ENCODE data around the gene MT1E. TPM values are rescaled to one million over a fixed set of nuclear protein-coding genes. Genes with fewer than 3 reads are reported as not detected.
A peak's percentile ranks its signal among the peaks of the same experiment; 100 is the strongest.

Gene MT1E
- 10 to 100 TPM in 6 of 7 donors, 1 to 10 TPM in 1; 2.5 to 49.6 (median 19.7) TPM for total RNA-seq
- polyA plus RNA-seq: 10 to 100 TPM; 21.0 to 34.0 (median 33.0) TPM
- long read RNA-seq, donor 1, transcript MT1E-201 (3 exons, 704 nt): major isoform, 5 of 5 reads
- long read RNA-seq, donor 1, partial matches to known transcripts: 0 of 5 reads
- long read RNA-seq, donor 1, other reads (novel, unspliced or antisense): 0 of 5 reads
- long read RNA-seq, donor 2, transcript MT1E-201 (3 exons, 704 nt): major isoform, 45 of 47 reads
- long read RNA-seq, donor 2, partial matches to known transcripts: 0 of 47 reads
- long read RNA-seq, donor 2, other reads (novel, unspliced or antisense): 0 of 47 reads

GRCh38 chr16:56625140-56625942 lies at the start of gene MT1E:
Gene MT1E (plus strand): TSS chr16:56625781. CDS start chr16:56625852, 71 bp downstream.
- Histone ChIP-seq H3K27me3 (replicated peaks in 1 of 7) (peaks cover 0 to 33% (median 18%) of the 10 kb centered on the region in 7 donors), H3K36me3 (no peaks in the 10 kb centered on the region), H3K27ac (peak within 1 kb of the TSS; percentile 42 to 84 (median 79)), H3K4me1 (peaks cover 0 to 39% (median 21%) of the 10 kb centered on the region in 6 donors), H3K4me3 (peak within 1 kb of the TSS; percentile 44 to 75 (median 48)), H3K9me3 (no peaks in the 10 kb centered on the region)
- intact Hi-C loops (cut with DNase I; ENCODE audit: low total_unique reads): no loop called here
- DNase-seq: no peak
- WGBS, 5 donors: 2 to 5% (median 4%) methylated on average over 33 to 62 of the region's 62 CpGs
- TF ChIP-seq POLR2AphosphoS5 (IDR thresholded peaks at IDR 0.05) (peak; percentile 77 to 84 (median 84)), CTCF (IDR thresholded peaks at IDR 0.05 in 8 of 11, conservative IDR thresholded peaks at IDR 0.05 in 3 of 11) (no peak), POLR2A (IDR thresholded peaks at IDR 0.05) (peak in 2 of 3 donors; percentile 5 to 38)

DNA sequence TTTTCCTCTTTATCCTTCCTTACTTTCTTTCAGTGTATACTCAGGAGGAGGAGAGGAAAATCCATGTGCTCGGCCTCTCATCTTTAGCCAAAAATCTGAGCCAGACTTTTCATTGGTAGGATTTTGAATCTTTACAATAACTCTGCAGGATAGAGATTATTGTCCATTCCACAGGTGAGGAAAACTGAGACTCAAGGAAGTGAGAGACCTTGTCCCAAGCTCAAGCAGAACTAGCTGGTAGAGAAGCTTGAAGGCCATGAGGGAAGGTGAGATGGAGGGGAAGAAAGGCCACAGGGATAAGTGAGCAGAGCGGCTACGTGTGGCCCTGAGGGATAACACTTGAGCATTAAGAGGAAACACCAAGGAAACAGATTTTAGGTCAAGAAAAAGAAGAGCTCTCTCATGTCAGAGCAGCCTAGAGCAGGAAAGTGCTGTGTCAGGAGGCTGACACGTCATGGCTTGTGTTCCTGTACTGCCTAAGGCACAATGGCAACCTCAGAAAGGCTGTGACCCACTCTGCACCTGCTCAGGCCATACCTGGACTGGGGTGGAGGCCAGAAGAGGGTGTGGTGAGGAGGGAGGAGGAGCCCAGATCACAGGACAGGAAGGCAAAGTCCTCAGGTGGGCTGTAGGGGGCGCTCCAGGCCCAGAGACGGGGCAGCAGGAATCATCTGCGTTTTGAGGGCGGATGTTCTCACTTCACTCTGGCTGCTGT lies 48.8 kb upstream of the MT1E start:
- WGBS, 5 donors: 24 to 40% (median 30%) methylated on average over 6 to 8 of the region's 8 CpGs
- TF ChIP-seq POLR2AphosphoS5 (IDR thresholded peaks at IDR 0.05): peak in 2 of 3 donors; percentile 18 to 37
- peak; percentile 72 to 91 (median 88) for TF ChIP-seq CTCF (IDR thresholded peaks at IDR 0.05 in 8 of 11, conservative IDR thresholded peaks at IDR 0.05 in 3 of 11)
- no peak for TF ChIP-seq POLR2A (IDR thresholded peaks at IDR 0.05)
- peaks cover 0 to 7% (median 0%) of the 10 kb centered on the region in 6 donors for H3K4me1 ChIP-seq
- no peaks in the 10 kb centered on the region for H3K36me3 ChIP-seq
- H3K4me3 ChIP-seq: no peak overlapping the region
- H3K27me3 ChIP-seq (replicated peaks in 1 of 7): no peaks in the 10 kb centered on the region
- no peak overlapping the region for H3K27ac ChIP-seq
- peaks cover 0 to 13% (median 7%) of the 10 kb centered on the region in 8 donors for H3K9me3 ChIP-seq
- DNase-seq: peak; percentile 92
- intact Hi-C loops (cut with DNase I; ENCODE audit: low total_unique reads): loop anchor here (5.0 kb wide), 1 partner anchor 126 kb away; no protein-coding TSS in a partner anchor

- Histone ChIP-seq H3K27ac (no peak overlapping the region), H3K4me1 (peaks cover 0 to 7% (median 0%) of the 10 kb centered on the region in 6 donors), H3K4me3 (no peak overlapping the region), H3K9me3 (peaks cover 0 to 13% (median 7%) of the 10 kb centered on the region in 8 donors), H3K27me3 (replicated peaks in 1 of 7) (no peaks in the 10 kb centered on the region), H3K36me3 (no peaks in the 10 kb centered on the region)
- WGBS, 5 donors: 71 to 84% (median 77%) methylated on average over 4 of the region's 4 CpGs
- DNase-seq: no peak
- TF ChIP-seq CTCF (IDR thresholded peaks at IDR 0.05 in 8 of 11, conservative IDR thresholded peaks at IDR 0.05 in 3 of 11) (peak in 1 of 11 experiments; percentile 1), POLR2A (IDR thresholded peaks at IDR 0.05) (no peak)
- intact Hi-C loops (cut with DNase I; ENCODE audit: low total_unique reads): loop anchor here (5.0 kb wide), 1 partner anchor 125 kb away; no protein-coding TSS in a partner anchor
Observed at GRCh38 chr16:56577300-56577625, 48.3 kb upstream of the MT1E start.
